Mammary epithelial cell (primary cell): ENCODE measurements around the gene ST3GAL4.

Source experiments
- CTCF ChIP-seq, 2 donors: IDR thresholded peaks in 1 of 2; conservative IDR thresholded peaks in 1 of 2; 2 replicates each; pipeline ENCODE4 v1.5.1; 2011 to 2012; ENCODE audit warnings: inconsistent platforms in 2 of 2, low read length in 2 of 2, mild to moderate bottlenecking in 2 of 2, control low read depth in 1 of 2, low read depth in 1 of 2; ENCODE audit not compliant: insufficient read depth in 1 of 2; ENCODE audit errors: extremely low read depth in 1 of 2
- EZH2 ChIP-seq: IDR thresholded peaks from 2 replicates; pipeline ENCODE4 v1.6.1; 2012; ENCODE audit warnings: low read length, inconsistent platforms, borderline replicate concordance

DNA sequence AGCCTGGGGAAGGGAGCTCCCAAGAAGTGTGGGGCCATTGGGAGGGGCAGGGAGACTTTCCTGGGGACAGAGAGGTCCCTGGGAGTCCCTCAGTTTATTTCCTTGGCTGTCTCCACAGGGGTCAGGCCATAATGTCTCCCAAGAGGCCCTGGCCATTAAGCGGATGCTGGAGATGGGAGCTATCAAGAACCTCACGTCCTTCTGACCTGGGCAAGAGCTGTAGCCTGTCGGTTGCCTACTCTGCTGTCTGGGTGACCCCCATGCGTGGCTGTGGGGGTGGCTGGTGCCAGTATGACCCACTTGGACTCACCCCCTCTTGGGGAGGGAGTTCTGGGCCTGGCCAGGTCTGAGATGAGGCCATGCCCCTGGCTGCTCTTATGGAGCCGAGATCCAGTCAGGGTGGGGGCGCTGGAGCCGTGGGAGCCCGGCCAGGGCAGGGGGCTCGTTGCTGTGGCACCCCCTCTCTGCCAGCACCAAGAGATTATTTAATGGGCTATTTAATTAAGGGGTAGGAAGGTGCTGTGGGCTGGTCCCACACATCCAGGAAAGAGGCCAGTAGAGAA lies 58.4 kb downstream of the ST3GAL4 start:
- TF ChIP-seq CTCF (conservative IDR thresholded peaks at IDR 0.05 in 1 of 2, IDR thresholded peaks at IDR 0.05 in 1 of 2; ENCODE audit: extremely low read depth in 1 of 2, insufficient read depth in 1 of 2, low read depth in 1 of 2, low read length in 2 of 2) (no peak), EZH2 (no peak)
